Mesenchymal stem cell (in vitro differentiated cells and primary cell): ENCODE measurements around the gene ADAP1.

Experiments
- DNase-seq: peaks from one replicate; pipeline ENCODE4 v3.0.0-alpha.2; 2013
- H2AFZ ChIP-seq: one replicate; pipeline ENCODE4 v1.6.1; 2013; ENCODE audit warnings: low read depth, mild to moderate bottlenecking, control low read depth, inconsistent platforms, low read length, moderate library complexity
- H2AK5ac ChIP-seq: 2 replicates; pipeline ENCODE4 v1.6.1; 2013; ENCODE audit warnings: low read length, moderate library complexity, mild to moderate bottlenecking, inconsistent platforms; ENCODE audit not compliant: severe bottlenecking
- H2BK120ac ChIP-seq: one replicate; pipeline ENCODE4 v1.6.1; 2013; ENCODE audit warnings: low read depth, mild to moderate bottlenecking, inconsistent platforms, low read length, moderate library complexity
- H2BK12ac ChIP-seq, 2 experiments: one replicate each; pipeline ENCODE4 v1.6.1; 2013; ENCODE audit warnings: inconsistent platforms in 2 of 2, low read length in 2 of 2, mild to moderate bottlenecking in 2 of 2, moderate library complexity in 2 of 2, control low read depth in 1 of 2
- H2BK15ac ChIP-seq: one replicate; pipeline ENCODE4 v1.6.1; 2013; ENCODE audit warnings: mild to moderate bottlenecking, low read depth, inconsistent platforms; ENCODE audit not compliant: poor library complexity, severe bottlenecking
- H2BK5ac ChIP-seq: 2 replicates; pipeline ENCODE4 v1.6.1; 2013; ENCODE audit warnings: low read depth, mild to moderate bottlenecking, low read length, control low read depth, inconsistent platforms; ENCODE audit not compliant: poor library complexity, severe bottlenecking
- H3K14ac ChIP-seq, 2 experiments: one replicate each; pipeline ENCODE4 v1.6.1; 2013; ENCODE audit warnings: inconsistent platforms in 2 of 2, low read length in 2 of 2, control low read depth in 1 of 2, mild to moderate bottlenecking in 1 of 2, moderate library complexity in 1 of 2
- H3K18ac ChIP-seq, 2 experiments: one replicate each; pipeline ENCODE4 v1.6.1; 2013; ENCODE audit warnings: inconsistent platforms in 2 of 2, low read length in 2 of 2, control low read depth in 1 of 2, low read depth in 1 of 2, mild to moderate bottlenecking in 1 of 2
- H3K23ac ChIP-seq, 2 experiments: one replicate each; pipeline ENCODE4 v1.6.1; 2013; ENCODE audit warnings: inconsistent platforms in 2 of 2, low read length in 2 of 2, mild to moderate bottlenecking in 2 of 2, moderate library complexity in 2 of 2, control low read depth in 1 of 2
- H3K27ac ChIP-seq: 2 replicates; pipeline ENCODE4 v1.5.1; 2013; ENCODE audit warnings: mild to moderate bottlenecking, moderate library complexity, low read length, control low read depth, inconsistent platforms; ENCODE audit not compliant: poor library complexity, severe bottlenecking
- H3K27me3 ChIP-seq, 2 experiments: 2 replicates each; pipeline versions ENCODE4 v1.6.1 to v1.7.0; 2013; ENCODE audit warnings: low read length in 2 of 2, mild to moderate bottlenecking in 2 of 2, moderate library complexity in 2 of 2, control low read depth in 1 of 2, inconsistent platforms in 1 of 2; ENCODE audit not compliant: control insufficient read depth in 1 of 2, insufficient read depth in 1 of 2
- H3K36me3 ChIP-seq, 2 experiments: 2 replicates each; pipeline versions ENCODE4 v1.6.1 to v1.7.0; 2013; ENCODE audit warnings: low read length in 2 of 2, control low read depth in 1 of 2, inconsistent platforms in 1 of 2, low read depth in 1 of 2, mild to moderate bottlenecking in 1 of 2; ENCODE audit not compliant: insufficient read depth in 2 of 2, control insufficient read depth in 1 of 2
- H3K4ac ChIP-seq, 2 experiments: one replicate each; pipeline ENCODE4 v1.6.1; 2013; ENCODE audit warnings: inconsistent platforms in 2 of 2, low read length in 2 of 2, mild to moderate bottlenecking in 2 of 2, moderate library complexity in 2 of 2, control low read depth in 1 of 2, low read depth in 1 of 2
- H3K4me1 ChIP-seq: 2 replicates; pipeline ENCODE4 v1.6.1; 2013; ENCODE audit warnings: low read depth, low read length, control low read depth; ENCODE audit not compliant: control insufficient read depth, insufficient read depth
- H3K4me2 ChIP-seq: 2 replicates; pipeline ENCODE4 v1.6.1; 2013; ENCODE audit warnings: low read length, mild to moderate bottlenecking, inconsistent platforms; ENCODE audit not compliant: poor library complexity, severe bottlenecking
- H3K4me3 ChIP-seq, 2 experiments: 2 replicates each; pipeline versions ENCODE4 v1.5.1 to v1.7.0; 2013; ENCODE audit warnings: low read length in 2 of 2, mild to moderate bottlenecking in 2 of 2, control low read depth in 1 of 2, low read depth in 1 of 2; ENCODE audit not compliant: insufficient read depth in 1 of 2
- H3K79me1 ChIP-seq: replicated peaks from 2 replicates; pipeline ENCODE4 v1.6.1; 2013; ENCODE audit warnings: mild to moderate bottlenecking, control low read depth, low read length, inconsistent platforms; ENCODE audit not compliant: poor library complexity, severe bottlenecking
- H3K9ac ChIP-seq: 2 replicates; pipeline ENCODE4 v1.7.0; 2013; ENCODE audit warnings: mild to moderate bottlenecking, low read length, moderate library complexity
- H3K9me3 ChIP-seq: 2 replicates; pipeline ENCODE4 v1.7.0; 2013; ENCODE audit warnings: mild to moderate bottlenecking, low read length; ENCODE audit not compliant: control insufficient read depth
- H4K8ac ChIP-seq: one replicate; pipeline ENCODE4 v1.6.1; 2013; ENCODE audit warnings: inconsistent platforms, mild to moderate bottlenecking, low read length, moderate library complexity
- H4K91ac ChIP-seq: one replicate; pipeline ENCODE4 v1.6.1; 2013; ENCODE audit warnings: mild to moderate bottlenecking, low read length, inconsistent platforms
- WGBS: methylation state at CpG from one replicate; pipeline ENCODE4 v1.1.7; 2013; ENCODE audit warnings: mixed read lengths; 5-methylcytosine and 5-hydroxymethylcytosine counted together

Gene ADAP1

DNA sequence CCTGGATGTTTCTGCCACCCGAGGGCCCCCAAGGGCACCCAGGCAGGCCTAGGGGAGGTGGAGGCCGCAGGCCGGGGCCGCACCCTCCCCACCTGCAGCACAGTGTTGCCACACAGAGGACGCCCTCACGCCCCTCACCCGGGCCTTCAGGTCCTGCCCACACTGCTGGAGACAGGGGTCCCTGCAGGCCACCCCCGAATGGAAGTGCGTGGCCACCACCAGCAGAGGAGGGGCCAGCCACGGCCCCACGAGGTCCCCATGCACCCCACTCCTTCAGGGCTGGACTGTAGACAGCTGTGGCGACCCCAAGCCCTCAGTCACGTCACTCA, 35.4 kb downstream of the ADAP1 start:
- peaks cover 38 to 53% of the 10 kb centered on the region in 2 experiments for H3K27me3 ChIP-seq
- H3K9me3 ChIP-seq = no peaks in the 10 kb centered on the region
- no peak overlapping the region for H4K8ac ChIP-seq
- no peak overlapping the region for H2BK12ac ChIP-seq
- H3K36me3 ChIP-seq = no peaks in the 10 kb centered on the region
- H2BK120ac ChIP-seq = no peak overlapping the region
- H4K91ac ChIP-seq = no peak overlapping the region
- H2AFZ ChIP-seq = no peak overlapping the region
- no peak overlapping the region for H2BK5ac ChIP-seq
- no peak overlapping the region for H2BK15ac ChIP-seq
- H3K9ac ChIP-seq = no peak overlapping the region
- H3K27ac ChIP-seq = no peak overlapping the region
- WGBS = 86% methylated on average over 13 of the region's 13 CpGs
- H3K4ac ChIP-seq = no peak overlapping the region
- H2AK5ac ChIP-seq = no peak overlapping the region
- H3K4me2 ChIP-seq = no peak overlapping the region
- H3K4me1 ChIP-seq = peaks cover 41% of the 10 kb centered on the region
- no peak overlapping the region for H3K18ac ChIP-seq
- H3K79me1 ChIP-seq = no peaks in the 10 kb centered on the region
- H3K23ac ChIP-seq = no peak overlapping the region
- H3K4me3 ChIP-seq = no peak overlapping the region
- no peak for DNase-seq
- H3K14ac ChIP-seq = no peak overlapping the region

- Histone ChIP-seq H3K18ac (no peak overlapping the region), H3K4me1 (peaks cover 43% of the 10 kb centered on the region), H2BK15ac (no peak overlapping the region), H3K79me1 (no peaks in the 10 kb centered on the region), H3K27ac (no peak overlapping the region), H3K27me3 (peaks cover 41 to 51% of the 10 kb centered on the region in 2 experiments), H4K8ac (no peak overlapping the region), H3K14ac (no peak overlapping the region), H3K4me3 (no peak overlapping the region), H2BK5ac (no peak overlapping the region), H4K91ac (peak overlapping the region; percentile 20), H2AFZ (no peak overlapping the region), H2BK120ac (no peak overlapping the region), H3K23ac (no peak overlapping the region), H3K4me2 (no peak overlapping the region), H2AK5ac (no peak overlapping the region), H3K4ac (no peak overlapping the region), H2BK12ac (no peak overlapping the region), H3K36me3 (no peaks in the 10 kb centered on the region), H3K9me3 (no peaks in the 10 kb centered on the region), H3K9ac (no peak overlapping the region)
- WGBS = 91% methylated on average over 20 of the region's 21 CpGs
- no peak for DNase-seq
Measured at GRCh38 chr7:918441-919113, 35.9 kb downstream of the ADAP1 start.

- H2BK15ac ChIP-seq = no peak overlapping the region
- no peak for DNase-seq
- no peak overlapping the region for H4K91ac ChIP-seq
- no peaks in the 10 kb centered on the region for H3K9me3 ChIP-seq
- peaks cover 38% of the 10 kb centered on the region for H3K4me1 ChIP-seq
- H2BK5ac ChIP-seq = no peak overlapping the region
- H4K8ac ChIP-seq = no peak overlapping the region
- H3K79me1 ChIP-seq = no peaks in the 10 kb centered on the region
- no peak overlapping the region for H2AK5ac ChIP-seq
- 89% methylated on average over 9 of the region's 9 CpGs for WGBS
- H3K4me2 ChIP-seq = no peak overlapping the region
- no peak overlapping the region for H3K27ac ChIP-seq
- H3K36me3 ChIP-seq = no peaks in the 10 kb centered on the region
- H2BK120ac ChIP-seq = no peak overlapping the region
- no peak overlapping the region for H3K14ac ChIP-seq
- no peak overlapping the region for H2AFZ ChIP-seq
- H3K4me3 ChIP-seq = no peak overlapping the region
- no peak overlapping the region for H3K18ac ChIP-seq
- no peak overlapping the region for H3K23ac ChIP-seq
- peaks cover 41 to 46% of the 10 kb centered on the region in 2 experiments for H3K27me3 ChIP-seq
- H2BK12ac ChIP-seq = no peak overlapping the region
- no peak overlapping the region for H3K9ac ChIP-seq
- H3K4ac ChIP-seq = no peak overlapping the region
Measured at GRCh38 chr7:918118-918425, 36.4 kb downstream of the ADAP1 start.

GRCh38 chr7:917255-918117, 37.0 kb downstream of the ADAP1 start:
- no peaks in the 10 kb centered on the region for H3K9me3 ChIP-seq
- no peaks in the 10 kb centered on the region for H3K36me3 ChIP-seq
- no peak overlapping the region for H4K91ac ChIP-seq
- DNase-seq = no peak
- peaks cover 41 to 43% of the 10 kb centered on the region in 2 experiments for H3K27me3 ChIP-seq
- no peak overlapping the region for H3K27ac ChIP-seq
- H2AK5ac ChIP-seq = no peak overlapping the region
- no peaks in the 10 kb centered on the region for H3K79me1 ChIP-seq
- no peak overlapping the region for H2BK120ac ChIP-seq
- no peak overlapping the region for H3K4ac ChIP-seq
- no peak overlapping the region for H2BK15ac ChIP-seq
- no peak overlapping the region for H2AFZ ChIP-seq
- no peak overlapping the region for H3K4me3 ChIP-seq
- no peak overlapping the region for H3K23ac ChIP-seq
- no peak overlapping the region for H3K4me2 ChIP-seq
- 91% methylated on average over 27 of the region's 33 CpGs for WGBS
- H2BK12ac ChIP-seq = no peak overlapping the region
- no peak overlapping the region for H4K8ac ChIP-seq
- peaks cover 34% of the 10 kb centered on the region for H3K4me1 ChIP-seq
- no peak overlapping the region for H3K9ac ChIP-seq
- no peak overlapping the region for H2BK5ac ChIP-seq
- H3K14ac ChIP-seq = no peak overlapping the region
- H3K18ac ChIP-seq = no peak overlapping the region
